ENCODE data around the gene SFRP2.

SFRP2 gene

DNA sequence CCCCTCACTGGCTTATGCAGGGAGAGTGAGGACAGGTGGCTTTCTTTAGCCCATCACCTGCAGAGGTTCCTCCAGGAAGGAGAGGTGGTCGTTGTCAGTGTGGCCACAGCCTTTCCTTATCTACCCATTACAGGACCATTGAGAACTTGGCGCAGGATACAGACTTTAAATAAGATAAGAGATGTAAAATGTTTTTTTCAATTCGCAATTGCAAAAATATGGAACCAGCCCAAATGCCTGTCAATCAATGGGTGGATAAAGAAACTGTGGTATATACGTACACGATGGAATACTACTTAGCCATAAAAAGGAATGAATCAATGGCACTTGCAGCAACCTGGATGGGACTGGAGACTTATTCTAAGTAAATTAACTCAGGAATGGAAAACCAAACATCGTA lies 22.1 kb downstream of the SFRP2 start:
- no peak for DNase-seq

DNA sequence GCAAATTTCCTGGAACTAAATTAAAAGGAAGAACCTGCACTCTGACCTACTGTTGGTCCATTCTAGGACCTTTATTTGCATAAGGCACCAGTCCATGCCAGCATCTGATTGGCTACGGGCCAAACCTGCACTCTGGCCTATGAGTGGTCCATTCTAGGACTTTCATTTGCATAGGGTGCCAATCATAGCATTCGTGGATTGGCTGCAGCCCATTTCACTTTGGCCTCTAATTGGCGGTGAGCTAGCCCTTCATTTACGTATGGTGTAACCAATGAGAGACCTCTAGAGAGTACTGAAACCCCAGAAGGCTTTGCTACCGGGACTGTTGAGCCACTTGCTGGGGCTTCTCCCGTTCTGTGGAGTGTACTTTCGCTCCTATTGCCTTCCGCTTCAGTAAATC lies 23.0 kb downstream of the SFRP2 start:
- DNase-seq, result no peak

DNA sequence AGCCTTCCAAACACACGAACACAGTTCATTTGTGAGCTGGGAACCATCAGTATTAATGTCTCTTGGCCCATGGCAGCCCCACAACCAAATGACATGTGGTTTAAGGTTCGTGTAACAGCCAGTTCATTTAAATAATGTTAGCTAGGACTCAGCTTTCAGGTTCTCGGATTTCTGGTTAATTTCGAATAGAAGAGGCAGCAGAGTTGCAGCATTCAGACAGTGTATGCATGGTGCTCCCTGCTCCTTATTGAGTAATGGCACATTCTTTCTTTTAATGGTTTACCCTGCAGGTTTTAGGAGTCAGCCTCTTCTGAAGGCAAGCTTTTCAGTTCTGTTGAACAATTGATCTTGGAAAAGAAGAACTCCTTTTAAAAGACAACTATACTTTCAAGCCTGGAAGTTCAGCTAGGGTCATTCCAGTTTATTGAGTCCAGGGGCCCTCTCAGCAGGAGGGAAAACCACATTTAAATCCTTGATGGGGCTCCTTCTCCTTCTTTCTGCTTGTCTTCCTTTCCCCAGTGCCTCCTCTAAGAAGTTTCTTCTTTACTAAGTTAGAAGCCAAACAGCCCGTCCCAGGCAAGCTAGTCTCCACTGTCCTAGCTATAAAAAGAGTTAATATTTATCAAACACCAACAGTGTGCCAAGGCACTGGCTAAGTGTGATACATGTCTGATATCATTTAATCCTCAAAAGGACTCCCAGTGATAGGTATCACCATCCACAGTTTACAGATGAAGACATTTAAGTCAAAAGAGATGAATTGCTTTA lies 24.1 kb downstream of the SFRP2 start:
- DNase-seq, result no peak

DNA sequence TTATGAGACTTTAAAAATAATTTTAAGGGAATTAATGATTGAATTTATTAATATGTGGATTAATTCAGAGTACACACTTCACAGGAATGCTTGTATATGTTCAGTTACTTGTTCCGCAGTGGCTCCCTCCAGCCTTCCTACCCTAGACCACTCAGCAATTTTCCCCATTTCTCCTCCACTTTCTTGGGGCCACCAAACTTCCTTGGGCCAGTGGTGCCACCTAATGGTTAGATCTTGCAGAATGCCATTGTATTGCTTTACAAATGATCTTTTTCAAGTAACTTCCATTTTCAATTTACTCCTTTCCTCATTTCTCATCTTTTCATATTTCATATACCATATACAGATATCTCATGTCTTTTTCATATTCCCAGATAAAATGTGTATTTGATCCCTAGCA lies 25.5 kb downstream of the SFRP2 start:
- DNase-seq, result no peak

DNA sequence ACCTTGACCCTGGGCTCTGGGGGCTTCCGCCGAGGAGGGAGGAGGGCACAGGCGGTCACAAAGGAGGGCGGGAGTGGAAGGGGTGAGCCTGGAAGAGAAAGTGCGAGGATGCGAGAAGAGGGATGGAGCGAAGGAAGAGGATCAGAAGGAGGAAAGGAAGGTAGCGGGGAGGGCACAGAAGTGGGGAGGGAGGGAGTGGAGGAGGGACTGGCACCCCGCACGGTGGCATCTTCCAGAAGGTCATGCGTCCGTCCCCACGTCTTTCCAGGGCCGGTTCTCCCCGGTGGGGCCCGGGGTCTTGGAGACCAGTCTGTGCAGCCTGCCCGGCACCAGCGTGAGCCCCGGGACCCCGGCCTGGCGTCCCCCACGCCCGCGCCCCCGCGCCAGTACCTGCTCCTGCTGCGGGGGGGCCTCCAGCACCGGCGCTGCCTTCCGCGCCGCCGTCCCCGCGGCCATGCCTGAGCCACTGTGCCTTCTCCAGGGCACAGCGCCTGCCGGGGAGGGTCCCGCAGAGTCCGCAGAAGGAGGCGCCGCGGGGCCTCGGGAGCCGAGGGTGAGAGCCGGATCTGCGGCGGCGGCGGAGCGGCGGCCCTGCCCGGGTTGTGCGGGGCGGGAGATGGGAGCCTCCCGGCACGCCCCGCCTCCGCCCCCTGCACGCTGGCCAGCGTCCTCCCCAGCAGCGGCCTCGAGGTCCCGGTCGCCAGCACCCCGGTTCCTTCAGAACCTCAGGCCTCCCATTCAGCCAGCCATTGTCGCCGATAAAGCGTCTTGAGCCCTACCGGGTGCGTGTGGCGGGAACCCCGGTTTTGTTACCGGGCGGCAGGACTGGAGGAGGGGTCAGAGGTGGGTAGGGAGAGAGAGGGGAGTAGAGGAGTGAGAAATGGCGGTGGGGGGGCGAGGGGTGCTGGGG lies 29.2 kb downstream of the SFRP2 start, which contains the start of gene RNF175:
Gene RNF175 (minus strand): TSS at position 618 of the 910 bp plus-strand sequence. CDS start 162 bp downstream, at position 456.
- DNase-seq, result no peak

DNA sequence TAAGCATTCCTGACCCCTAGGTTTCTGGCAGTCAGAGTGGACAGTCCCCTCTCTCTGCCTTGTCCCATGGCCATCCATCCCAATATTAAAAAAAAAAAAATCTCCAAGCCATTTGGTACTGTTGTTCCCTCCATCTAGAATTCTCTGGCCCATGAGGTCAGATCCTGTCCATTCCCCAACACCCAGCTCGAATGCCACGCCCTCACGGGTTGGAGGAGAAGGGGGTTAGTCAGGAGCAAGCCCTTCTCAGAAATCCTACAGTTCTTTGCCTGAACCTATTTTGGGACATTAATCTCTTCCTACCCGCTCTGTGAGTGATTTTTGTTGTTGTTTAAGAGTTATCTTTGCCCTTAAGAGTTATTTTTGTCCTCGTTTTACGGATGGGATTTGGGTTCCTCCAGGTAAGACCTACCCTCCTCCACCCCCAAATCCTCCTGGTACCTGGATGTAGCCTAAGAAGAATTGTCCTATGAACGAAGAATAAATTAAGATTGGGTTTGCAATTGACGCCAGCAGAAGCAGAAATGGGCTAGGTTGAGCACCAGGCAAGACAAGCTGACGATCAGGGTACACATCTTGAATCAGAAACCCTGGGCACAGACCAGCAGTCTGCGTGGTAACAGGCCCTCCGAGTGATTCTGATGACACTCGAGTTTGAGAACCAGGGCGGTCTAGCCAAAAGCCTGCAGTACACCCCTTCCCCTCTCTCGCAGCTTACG lies 30.0 kb downstream of the SFRP2 start:
- DNase-seq, result no peak

DNA sequence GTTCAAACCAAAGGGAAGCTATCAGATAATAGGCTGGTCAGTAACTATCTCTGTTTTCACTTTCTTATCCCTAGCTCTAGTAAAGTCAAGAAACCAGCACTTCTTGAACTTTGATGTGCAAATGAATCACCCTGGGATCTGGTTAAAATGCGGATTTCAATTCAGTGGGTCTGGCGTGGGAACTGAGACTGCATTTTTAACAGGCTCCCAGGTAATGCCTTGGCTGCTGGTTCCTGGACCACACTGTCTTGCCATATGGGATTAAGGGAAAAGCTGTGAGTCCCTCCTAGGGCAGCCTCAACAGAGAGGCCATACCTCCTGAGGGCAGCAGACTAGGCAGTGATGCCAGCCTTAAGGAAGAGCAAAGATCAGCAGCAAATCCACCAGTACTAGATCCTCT lies 30.7 kb downstream of the SFRP2 start:
- DNase-seq, result no peak

DNA sequence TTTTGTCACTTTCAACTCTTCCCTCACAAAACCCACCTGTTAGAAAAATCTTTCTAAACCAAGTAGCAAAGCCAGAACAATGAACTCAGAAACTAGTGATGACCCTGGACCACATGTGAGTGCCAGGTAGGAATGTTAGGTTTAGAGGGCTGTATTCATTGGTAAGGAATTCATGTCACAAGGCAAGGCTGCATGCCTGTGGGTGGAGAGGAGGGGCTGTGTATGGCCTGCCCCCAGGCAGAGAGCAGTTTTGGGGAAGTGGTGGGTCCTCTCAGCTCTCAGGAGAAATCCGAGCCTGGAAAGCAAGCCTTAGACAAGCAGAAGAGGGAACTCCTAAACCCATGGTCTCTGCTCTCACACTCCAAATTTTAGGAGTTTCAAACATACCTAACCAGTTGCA lies 31.5 kb downstream of the SFRP2 start:
- no peak for DNase-seq

DNA sequence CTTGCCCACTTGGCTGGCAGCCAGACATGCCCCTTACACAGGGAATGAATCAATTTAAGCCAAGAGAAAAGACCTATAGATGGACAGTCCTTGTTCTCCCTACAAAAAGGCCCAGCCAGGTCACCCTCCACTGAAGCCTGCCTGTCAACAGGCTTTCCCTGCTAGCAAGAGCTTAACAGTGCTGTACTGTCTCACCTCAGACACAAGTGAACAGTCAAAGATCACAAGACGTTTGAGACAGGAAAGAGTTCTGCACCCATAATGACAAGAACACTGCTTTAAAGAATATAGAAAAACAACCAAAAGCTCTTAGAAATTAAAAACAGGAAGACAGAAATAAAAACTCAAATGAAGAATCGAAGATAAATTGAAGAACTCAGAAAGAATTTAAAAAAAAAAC lies 33.7 kb downstream of the SFRP2 start:
- no peak for DNase-seq

DNA sequence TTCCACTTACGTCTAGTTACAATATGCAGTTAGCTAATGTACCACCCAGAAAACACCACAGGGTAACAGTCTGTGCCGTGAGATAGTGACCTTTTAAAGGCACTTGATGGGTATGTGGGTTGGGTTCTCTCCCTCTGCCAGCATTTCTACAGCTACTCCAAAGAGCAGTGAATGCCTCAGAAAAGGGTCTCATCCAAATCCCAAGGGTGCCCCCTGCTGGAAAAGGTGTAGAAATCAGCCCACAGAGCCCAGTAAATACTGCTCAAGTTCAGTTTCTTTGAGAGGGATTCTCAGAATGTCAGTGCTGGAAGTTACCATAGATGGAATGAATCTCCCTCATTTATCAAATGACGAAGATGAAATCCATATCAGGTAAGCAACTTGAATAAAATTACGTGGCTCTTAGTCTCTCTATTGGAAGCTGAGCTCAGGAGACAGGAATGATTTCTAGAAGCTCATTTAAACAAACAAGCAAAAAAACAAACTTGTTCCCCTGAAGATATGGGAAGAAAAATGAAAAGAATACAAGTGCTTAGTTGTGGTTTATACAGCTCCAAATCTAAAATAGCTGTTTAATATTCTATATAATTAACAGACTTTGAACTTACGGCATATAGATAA lies 38.6 kb downstream of the SFRP2 start:
- DNase-seq, result peak; percentile 41

DNA sequence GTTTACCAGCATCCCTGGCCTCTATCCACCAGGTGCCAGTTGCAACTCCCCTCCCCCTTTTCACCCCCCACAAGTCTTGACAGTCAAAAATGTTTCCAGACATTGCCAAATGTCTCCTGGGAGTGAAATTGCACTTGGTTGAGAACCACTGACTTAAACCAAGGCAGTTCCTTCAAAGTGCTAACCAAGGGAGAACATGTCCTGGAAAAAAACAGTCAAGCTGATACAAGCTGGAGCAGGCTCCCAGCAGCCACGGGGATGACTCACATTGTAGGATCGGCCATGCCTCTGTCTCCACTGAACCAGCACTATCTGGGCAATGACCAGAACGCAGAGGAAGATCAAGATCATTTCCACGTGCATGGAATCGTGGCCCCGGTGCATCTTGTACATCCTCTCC lies 40.5 kb downstream of the SFRP2 start:
- no peak for DNase-seq

DNA sequence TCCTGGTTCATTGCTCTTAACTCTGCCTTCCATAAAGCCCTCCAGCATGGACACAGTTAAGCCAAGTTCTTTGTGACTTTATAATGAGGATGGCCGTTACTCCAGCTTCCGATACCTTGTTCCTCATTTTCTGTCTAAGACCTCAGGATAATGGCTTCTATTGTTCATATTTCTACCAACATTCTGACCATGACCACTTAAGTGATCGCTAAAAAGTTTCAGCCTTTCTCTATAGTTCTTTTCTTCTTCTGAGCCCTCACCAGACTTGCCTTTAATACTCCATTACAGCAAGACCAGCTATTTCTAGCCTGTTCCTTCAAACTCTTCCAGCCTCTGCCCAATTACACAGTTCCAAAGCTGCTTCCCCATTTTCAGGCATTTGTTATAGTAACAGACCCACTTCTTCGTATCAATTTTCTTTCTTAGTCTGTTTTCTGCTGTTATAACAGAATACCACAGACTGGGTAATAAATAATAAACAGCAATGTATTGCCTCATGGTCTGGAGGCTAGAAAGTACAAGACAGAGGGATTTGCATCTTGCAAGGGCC lies 41.4 kb downstream of the SFRP2 start:
- no peak for DNase-seq

DNA sequence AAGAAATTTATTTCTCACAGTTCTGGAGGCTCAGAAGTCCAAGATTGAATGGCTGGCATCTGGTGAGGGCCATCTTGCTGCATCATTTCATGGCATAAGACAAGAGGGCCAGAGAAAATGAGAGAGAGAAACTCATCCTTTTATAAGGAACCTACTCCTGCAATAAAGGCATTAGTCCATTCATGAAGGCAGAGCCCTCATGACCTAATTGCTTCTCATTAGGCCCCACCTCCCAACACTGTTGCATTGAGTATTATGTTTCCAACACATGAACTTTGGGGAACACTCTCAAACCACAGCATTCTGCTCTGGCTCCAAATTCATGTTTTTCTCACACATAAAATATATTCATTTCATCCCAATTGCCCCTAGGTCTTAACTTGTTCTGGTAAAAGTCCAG lies 43.2 kb downstream of the SFRP2 start:
- no peak for DNase-seq

DNA sequence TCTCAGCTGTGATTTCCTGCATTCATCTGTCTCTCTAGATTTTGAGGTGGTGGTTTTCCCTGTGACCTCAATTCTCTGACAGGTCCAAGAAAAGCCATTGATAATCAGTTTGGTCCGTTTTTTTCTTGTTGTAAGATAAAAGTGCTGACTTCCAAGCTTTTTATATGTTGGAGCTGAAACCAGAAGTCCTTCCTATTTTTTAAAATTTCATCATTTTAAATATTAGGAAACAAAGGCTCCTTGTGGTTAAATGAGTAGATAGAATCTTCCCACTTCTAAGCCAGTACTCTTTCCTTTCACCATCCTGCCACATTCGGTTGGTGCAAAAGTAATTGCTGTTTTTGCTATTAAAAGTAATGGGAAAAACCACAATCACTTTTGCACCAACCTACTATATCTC lies 47.3 kb downstream of the SFRP2 start:
- DNase-seq, result no peak

DNA sequence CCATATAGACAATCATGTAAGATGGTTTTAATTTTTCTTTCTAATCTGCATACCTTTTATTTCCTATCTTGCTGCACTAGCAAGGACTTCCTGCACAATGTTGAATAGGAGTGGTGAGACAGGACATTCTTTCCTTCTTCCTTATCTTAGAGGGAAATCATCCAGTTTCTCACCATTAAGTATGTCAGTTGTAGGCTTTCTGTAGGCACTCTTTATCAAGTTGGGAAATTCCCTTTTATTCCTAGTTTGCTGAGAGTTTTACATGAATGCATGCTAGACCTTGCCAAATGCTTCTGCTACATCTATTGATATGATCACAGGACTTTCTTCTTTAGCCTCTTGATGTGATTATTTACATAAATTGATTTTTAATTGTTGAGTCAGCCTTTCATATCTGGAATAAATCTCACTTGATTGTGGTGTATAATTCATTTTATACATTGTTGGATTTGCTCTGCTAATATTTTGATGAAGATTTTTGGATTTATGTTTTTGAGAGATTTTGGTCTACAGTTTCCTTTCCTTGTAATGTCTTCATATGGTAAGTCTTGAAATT lies 52.9 kb downstream of the SFRP2 start:
- no peak for DNase-seq

DNA sequence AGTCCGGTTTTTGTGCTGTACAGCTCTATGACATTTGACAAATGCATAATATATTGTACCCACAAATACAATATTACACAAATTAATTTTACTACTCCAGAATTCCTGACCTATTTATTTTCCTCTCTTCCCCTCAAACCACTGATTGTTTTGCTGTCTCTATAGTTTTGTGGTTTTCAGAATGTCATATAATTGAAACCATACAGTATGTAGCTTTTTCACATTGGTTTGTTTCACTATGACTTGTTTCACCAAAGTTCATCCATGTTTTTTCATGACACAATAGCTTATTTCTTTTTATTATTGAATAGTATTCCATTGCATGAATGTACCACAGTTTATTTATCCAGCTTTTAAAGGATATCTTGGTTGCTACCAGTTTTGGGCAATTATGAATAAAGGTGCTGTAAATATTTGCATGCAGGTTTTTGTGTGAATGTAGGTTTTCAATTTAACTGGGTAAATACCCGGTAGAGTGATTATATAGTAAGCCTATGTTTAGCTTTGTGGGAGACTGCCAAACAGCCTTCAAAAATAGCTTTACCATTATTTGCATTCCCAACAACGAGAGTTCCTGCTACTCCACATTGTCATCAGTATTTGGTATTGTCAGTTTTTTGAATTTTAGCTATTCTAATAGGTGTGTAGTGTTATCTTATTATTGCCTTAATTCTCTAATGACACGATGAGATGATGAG lies 55.0 kb downstream of the SFRP2 start:
- no peak for DNase-seq

DNA sequence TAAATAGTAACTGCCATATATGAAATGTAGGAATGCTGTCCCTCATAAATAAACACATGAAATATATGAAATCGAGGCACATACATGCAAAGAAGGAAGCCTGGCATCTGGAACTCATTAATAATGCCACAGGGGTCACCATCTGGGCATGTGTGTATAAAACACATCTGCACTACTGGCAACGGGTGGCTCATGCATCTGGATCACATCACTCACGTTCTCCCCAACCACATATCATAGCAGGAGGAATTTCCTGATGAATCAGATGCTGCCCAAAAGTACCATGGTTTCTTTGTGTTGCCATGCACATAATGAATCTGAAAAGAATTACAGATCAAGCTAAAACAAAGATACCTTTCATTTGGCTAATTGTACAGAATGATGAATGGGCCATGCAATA lies 57.6 kb downstream of the SFRP2 start:
- no peak for DNase-seq

Data from NCI-H446 treated with DMSO at 0.1 percent for 48 hours (cell line).